ENCODE measurements around the gene NGLY1. TPM values are rescaled to one million over a fixed set of nuclear protein-coding genes. Genes with fewer than 3 reads are reported as not detected.

Gene NGLY1
- total RNA-seq, 1 experiment from 2014 or later = 29.4 TPM

- no peaks in the 10 kb centered on the region for H3K79me2 ChIP-seq (ENCODE audit: insufficient read depth, low read length)
- ChIA-PET CTCF (no interaction called here), POLR2A (no interaction called here), RAD21 (ENCODE audit: low non-redundant PET in 1 of 2, low total read pairs in 2 of 2, uncharacterized antibody in 2 of 2, unreplicated experiment in 2 of 2) (no interaction called here)
- no peaks in the 10 kb centered on the region for H4K20me1 ChIP-seq (ENCODE audit: insufficient read depth)
- H3K36me3 ChIP-seq (ENCODE audit: control insufficient read depth in 1 of 2, insufficient read depth in 2 of 2, low read length in 2 of 2) = no peaks in the 10 kb centered on the region
- H3K4me1 ChIP-seq (ENCODE audit: control insufficient read depth in 1 of 2, insufficient read depth in 2 of 2, low read length in 2 of 2) = no peaks in the 10 kb centered on the region
- DNase-seq (ENCODE audit: low read depth, low spot score) = no peak
- H3K27me3 ChIP-seq (ENCODE audit: insufficient read depth, low read length) = peaks cover 23% of the 10 kb centered on the region
- no peak overlapping the region for H3K27ac ChIP-seq (ENCODE audit: low read depth, low read length)
- no peaks in the 10 kb centered on the region for H3K9me2 ChIP-seq (ENCODE audit: insufficient read depth)
- intact Hi-C loops (cut with micrococcal nuclease) = no loop called here
- H3K4me2 ChIP-seq (ENCODE audit: low read length) = no peak overlapping the region
- no peak overlapping the region for H3K9ac ChIP-seq (ENCODE audit: low read length)
- no peak for TF ChIP-seq YY1 (IDR thresholded peaks at IDR 0.05; ENCODE audit: extremely low read depth, insufficient replicate concordance, low read depth, low read length)
- no peak overlapping the region for H3K4me3 ChIP-seq (replicated peaks in 1 of 2; ENCODE audit: low read depth in 1 of 2, low read length in 2 of 2)
- no peaks in the 10 kb centered on the region for H3K9me3 ChIP-seq (ENCODE audit: control insufficient read depth in 1 of 2, insufficient read depth in 1 of 2, low read depth in 1 of 2, low read length in 2 of 2)
- no peak for ATAC-seq
- BruUV-seq (replicated peaks) = no TSS peak
- no peak overlapping the region for H2AFZ ChIP-seq (ENCODE audit: low read depth, low read length, poor library complexity, severe bottlenecking)
Observed at GRCh38 chr3:25711090-25711489, 72.2 kb downstream of the NGLY1 start.

GRCh38 chr3:25708036-25708435 lies 75.2 kb downstream of the NGLY1 start:
- ChIA-PET CTCF (no interaction called here), RAD21 (ENCODE audit: low non-redundant PET in 1 of 2, low total read pairs in 2 of 2, uncharacterized antibody in 2 of 2, unreplicated experiment in 2 of 2) (no interaction called here), POLR2A (no interaction called here)
- H3K79me2 ChIP-seq (ENCODE audit: insufficient read depth, low read length) = no peaks in the 10 kb centered on the region
- H3K4me3 ChIP-seq (replicated peaks in 1 of 2; ENCODE audit: low read depth in 1 of 2, low read length in 2 of 2) = no peak overlapping the region
- DNase-seq (ENCODE audit: low read depth, low spot score) (no peak), ATAC-seq (no peak)
- H3K9me3 ChIP-seq (ENCODE audit: control insufficient read depth in 1 of 2, insufficient read depth in 1 of 2, low read depth in 1 of 2, low read length in 2 of 2) = no peaks in the 10 kb centered on the region
- intact Hi-C loops (cut with micrococcal nuclease) = no loop called here
- no peaks in the 10 kb centered on the region for H3K4me1 ChIP-seq (ENCODE audit: control insufficient read depth in 1 of 2, insufficient read depth in 2 of 2, low read length in 2 of 2)
- no TSS peak for BruUV-seq (replicated peaks)
- no peaks in the 10 kb centered on the region for H3K36me3 ChIP-seq (ENCODE audit: control insufficient read depth in 1 of 2, insufficient read depth in 2 of 2, low read length in 2 of 2)
- H3K27ac ChIP-seq (ENCODE audit: low read depth, low read length) = no peak overlapping the region
- H2AFZ ChIP-seq (ENCODE audit: low read depth, low read length, poor library complexity, severe bottlenecking) = no peak overlapping the region
- peaks cover 24% of the 10 kb centered on the region for H3K27me3 ChIP-seq (ENCODE audit: insufficient read depth, low read length)
- no peak overlapping the region for H3K9ac ChIP-seq (ENCODE audit: low read length)
- TF ChIP-seq TCF7L2 (IDR thresholded peaks at IDR 0.05; ENCODE audit: borderline replicate concordance, extremely low read depth, insufficient read depth, insufficient read length) (no peak), YY1 (IDR thresholded peaks at IDR 0.05; ENCODE audit: extremely low read depth, insufficient replicate concordance, low read depth, low read length) (no peak), ZBTB33 (IDR thresholded peaks at IDR 0.05; ENCODE audit: extremely low read depth, insufficient replicate concordance, low read length) (no peak), POLR2AphosphoS5 (IDR thresholded peaks at IDR 0.05; ENCODE audit: low read depth, low read length) (no peak), ATF3 (IDR thresholded peaks at IDR 0.05) (no peak), ZNF274 (IDR thresholded peaks at IDR 0.05; ENCODE audit: low read depth, low read length) (no peak), EZH2 (IDR thresholded peaks at IDR 0.05) (no peak), EGR1 (IDR thresholded peaks at IDR 0.05; ENCODE audit: low read depth) (no peak), ZFX (IDR thresholded peaks at IDR 0.05) (no peak), MAX (IDR thresholded peaks at IDR 0.05) (no peak), POLR2A (IDR thresholded peaks at IDR 0.05; ENCODE audit: borderline replicate concordance, extremely low read depth, insufficient read depth, insufficient read length) (no peak), EZH2phosphoT487 (IDR thresholded peaks at IDR 0.05; ENCODE audit: borderline replicate concordance) (no peak), CEBPB (IDR thresholded peaks at IDR 0.05; ENCODE audit: low read depth) (no peak), RAD21 (IDR thresholded peaks at IDR 0.05; ENCODE audit: low read depth) (no peak)
- no peak overlapping the region for H3K4me2 ChIP-seq (ENCODE audit: low read length)
- no peaks in the 10 kb centered on the region for H4K20me1 ChIP-seq (ENCODE audit: insufficient read depth)
- H3K9me2 ChIP-seq (ENCODE audit: insufficient read depth) = no peaks in the 10 kb centered on the region
